Fibroblast of skin of left biceps (primary cell): Measurements from ENCODE around the gene SEMA3A.
A peak's percentile ranks its signal among the peaks of the same experiment; 100 is the strongest.
"Not testable (repeated sequence)": the region's sequence is repeated elsewhere in the genome, so short reads cannot be mapped to it uniquely, and the experiment has no call there.

Source experiments
- DNase-seq, 2 experiments: peaks; one replicate each; pipeline ENCODE4 v3.0.0-alpha.2; 2013; ENCODE audit warnings: low read depth in 2 of 2

Gene SEMA3A

GRCh38 chr7:84194484-84195271 lies at the start of gene SEMA3A:
TSS of gene SEMA3A (minus strand) at chr7:84194789. CDS start at chr7:84194586, 203 bp downstream.
- DNase-seq: peak in 1 of 2 experiments; percentile 55

GRCh38 chr7:84243037-84243436 lies 48.4 kb upstream of the SEMA3A start:
- not testable (repeated sequence) for DNase-seq

- no peak for DNase-seq
Measured at GRCh38 chr7:84238596-84238995, 44.0 kb upstream of the SEMA3A start.

- peak; percentile 94 to 95 for DNase-seq
Measured at GRCh38 chr7:84237533-84238173, 43.1 kb upstream of the SEMA3A start.

- DNase-seq: no peak
Measured at GRCh38 chr7:84236398-84236797, 41.8 kb upstream of the SEMA3A start.

DNA sequence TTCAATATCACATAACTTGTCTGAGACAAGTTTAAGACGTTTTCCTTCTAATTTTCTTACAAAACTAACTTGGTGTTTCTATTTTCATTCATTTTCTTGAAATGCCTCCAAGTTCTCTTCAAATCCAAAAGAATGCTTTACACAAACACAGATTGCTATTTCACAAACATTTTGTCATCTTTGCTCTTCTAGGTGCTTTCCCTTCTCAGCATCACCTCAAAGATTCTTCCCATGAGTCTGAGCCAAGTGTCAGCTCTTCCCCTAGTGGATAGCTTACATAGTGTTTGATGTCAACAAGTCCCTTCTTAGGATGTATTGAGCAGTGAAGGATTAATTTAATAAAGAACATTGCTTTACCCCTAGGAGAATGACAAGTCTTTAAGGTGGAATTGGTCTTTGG lies 38.1 kb upstream of the SEMA3A start:
- DNase-seq: no peak

- DNase-seq: no peak
Measured at GRCh38 chr7:84231157-84231556, 36.6 kb upstream of the SEMA3A start.

DNA sequence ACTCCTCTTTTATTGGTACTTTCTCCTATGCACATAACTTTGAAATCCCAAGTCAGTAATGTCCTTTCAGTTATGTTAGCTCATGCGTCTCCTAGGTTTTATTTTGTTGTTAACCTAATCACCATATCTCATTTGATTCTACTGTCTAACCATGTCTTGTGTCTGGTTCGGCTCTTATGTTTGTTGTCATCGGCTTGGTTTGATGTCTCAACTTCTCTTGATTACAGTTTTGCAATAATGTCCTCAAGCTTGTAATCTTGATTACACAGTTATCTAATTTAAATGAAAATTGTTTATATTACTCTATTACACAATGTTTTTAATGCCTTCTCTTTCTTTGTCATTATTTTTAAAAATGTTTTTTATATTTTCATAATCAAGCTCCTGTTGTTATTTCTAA lies 35.9 kb upstream of the SEMA3A start:
- no peak for DNase-seq

DNA sequence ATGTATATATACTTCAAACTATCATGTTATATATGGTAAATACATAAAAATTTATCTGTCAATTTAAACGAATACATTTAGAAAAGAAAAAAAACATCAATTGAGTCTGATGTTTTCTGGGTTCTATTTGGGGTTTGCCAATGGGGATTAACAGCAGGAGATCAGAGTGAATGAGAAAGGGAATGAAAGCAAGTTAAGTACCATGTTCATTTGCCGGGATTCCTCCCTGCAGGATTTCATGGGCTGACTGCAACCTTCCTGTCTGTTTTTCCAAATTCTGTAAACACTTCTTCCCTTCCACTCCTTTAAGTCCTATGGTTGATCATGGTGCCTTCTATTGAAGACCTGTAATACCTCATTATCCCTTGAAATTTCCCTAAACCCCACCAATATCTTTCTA lies 33.9 kb upstream of the SEMA3A start:
- no peak for DNase-seq

- no peak for DNase-seq
Measured at GRCh38 chr7:84226759-84227158, 32.2 kb upstream of the SEMA3A start.

GRCh38 chr7:84224505-84224904 lies 29.9 kb upstream of the SEMA3A start:
- DNase-seq: no peak

DNA sequence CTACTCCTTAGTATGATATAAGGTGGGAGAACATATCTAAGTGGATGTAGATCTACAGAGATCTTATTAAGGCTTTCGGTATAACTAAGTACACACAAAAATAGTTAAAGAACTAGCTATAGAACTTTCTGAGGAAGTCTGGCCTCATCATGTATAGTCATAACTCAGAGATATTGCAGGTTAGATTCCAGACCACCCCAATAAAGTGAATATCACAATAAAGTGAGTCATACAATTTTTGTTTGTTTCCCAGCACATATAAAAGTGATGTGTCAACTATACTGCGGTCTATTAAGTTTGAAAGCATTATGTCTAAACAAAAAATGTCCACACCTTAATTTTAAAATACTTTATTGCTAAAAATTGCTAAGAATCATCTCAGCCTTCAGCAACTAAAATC lies 24.7 kb upstream of the SEMA3A start:
- DNase-seq: no peak

DNA sequence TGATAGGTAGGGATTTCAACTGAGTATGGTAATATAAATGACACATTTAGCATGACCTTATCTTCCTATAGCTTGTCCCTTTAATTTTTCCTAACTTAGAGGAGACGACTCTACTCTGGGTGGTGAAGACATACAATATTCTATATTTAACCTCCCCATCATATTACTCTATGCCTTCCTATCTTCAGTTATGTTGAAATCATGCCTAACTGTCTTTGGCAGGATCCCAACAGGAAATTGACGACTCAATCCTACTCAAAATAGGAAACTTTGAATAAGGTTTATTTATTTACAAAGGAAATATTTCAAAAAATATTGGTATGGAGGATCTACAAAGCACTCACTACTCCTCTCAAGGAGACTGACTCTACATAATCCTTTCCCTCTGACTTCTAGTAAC lies 24.1 kb upstream of the SEMA3A start:
- peak in 1 of 2 experiments; percentile 31 for DNase-seq

DNA sequence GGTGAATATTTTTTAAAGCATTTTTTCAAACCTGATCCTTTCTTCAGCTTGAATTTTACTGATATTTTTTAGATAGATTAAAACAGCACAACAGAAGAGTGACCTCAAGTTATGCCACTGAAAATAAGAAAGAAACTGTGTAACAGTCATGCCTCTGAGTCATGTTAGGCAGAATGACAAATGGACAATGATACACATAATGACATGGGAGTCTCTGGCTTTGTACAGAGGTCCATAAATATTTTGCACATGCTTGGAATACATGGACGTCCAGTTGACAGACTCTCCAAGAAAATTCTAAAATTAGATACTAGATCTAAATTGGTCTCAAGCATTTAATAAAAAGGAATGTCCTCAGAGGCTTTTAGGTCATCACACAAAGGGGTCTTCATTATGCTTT lies 21.9 kb upstream of the SEMA3A start:
- no peak for DNase-seq

DNA sequence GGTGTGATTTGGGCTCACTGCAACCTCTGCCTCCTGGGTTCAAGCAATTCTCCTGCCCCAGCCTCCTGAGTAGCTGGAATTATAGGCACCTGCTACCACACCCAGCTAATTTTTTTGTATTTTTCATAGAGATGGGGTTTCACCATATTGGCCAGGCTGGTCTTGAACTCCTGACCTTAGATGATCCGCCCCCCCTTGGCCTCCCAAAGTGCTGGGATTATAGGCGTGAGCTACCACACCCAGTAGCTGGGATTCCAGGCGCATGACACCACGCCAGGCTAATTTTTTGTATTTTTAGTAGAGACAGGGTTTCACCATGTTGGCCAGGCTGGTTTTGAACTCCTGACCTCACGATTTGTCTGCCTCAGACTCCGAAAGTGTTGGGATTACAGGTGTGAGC lies 20.2 kb upstream of the SEMA3A start:
- DNase-seq: not testable (repeated sequence)

DNA sequence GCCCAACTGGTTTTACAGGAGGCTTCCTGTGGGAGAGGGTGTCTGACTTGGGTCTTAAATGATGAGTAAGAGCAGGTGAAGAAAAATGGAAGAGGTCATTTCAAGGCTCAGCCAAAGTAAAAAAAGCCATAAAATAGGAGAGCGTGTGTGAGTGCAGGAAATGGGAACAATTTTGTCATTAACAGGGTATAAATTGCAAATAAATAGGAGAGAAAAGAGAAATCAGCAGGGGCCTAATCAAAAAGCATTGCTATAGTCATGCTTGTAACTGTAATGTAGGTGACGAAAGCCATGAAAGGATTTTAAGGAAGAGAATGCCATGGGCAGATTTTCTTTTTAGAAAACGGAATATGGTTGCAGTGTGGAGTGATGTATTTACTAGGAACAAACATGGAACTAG lies 15.7 kb upstream of the SEMA3A start:
- no peak for DNase-seq

DNA sequence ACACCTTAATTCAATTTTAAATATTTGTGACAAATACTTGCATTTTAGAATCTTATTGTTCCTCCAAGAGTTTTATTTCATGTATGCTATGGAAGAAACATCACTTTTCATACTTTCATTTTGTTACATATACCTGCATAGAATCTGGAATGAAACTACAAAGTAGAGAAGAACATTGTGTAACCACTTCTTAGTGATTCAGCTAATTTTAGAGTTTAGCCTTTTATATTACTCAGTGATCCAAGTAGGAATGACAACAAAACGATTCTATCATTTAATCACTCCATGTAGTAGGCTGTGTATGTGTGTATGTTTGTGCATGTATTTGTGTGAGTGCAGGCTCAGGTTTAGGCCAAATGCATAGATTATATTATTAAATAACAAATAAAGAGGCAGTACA lies 14.4 kb upstream of the SEMA3A start:
- no peak for DNase-seq

DNA sequence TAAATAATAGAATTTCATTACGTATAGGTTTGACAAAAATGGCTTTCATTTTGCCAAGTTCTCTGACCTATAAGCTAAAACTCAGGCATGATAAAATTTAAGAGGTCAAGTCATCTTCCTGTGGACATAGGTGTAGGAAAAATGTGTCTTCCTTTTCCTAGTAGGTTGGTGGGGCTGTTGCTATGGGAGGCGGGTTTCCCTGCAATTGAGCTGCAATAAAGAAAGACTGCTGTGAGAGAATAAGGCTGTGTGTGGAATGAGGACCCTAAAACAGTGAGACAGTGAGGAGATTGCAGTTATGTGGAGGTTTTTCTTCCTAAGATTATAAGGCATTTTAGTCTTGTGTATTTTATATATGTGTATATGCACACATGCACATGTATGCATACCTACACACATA lies 13.0 kb upstream of the SEMA3A start:
- DNase-seq: no peak

DNA sequence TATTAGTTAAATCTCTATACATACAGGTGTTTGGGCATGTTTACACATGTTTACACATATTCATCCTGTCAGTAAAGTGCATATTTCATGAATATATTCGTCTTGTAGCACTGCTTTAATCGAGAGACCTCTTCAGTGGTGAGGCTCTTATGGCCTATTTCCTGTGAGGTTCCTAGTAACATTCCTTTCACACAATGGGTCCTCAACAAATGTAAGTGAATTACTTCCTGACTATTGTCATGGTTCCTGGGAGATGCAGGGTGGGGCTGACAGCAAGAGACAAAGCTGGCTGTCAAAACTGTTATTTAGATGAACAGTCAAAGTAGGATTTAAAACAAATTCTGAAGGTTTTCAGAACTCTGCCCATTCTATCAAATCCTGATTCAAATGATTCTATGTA lies 12.4 kb upstream of the SEMA3A start:
- DNase-seq: no peak

GRCh38 chr7:84204655-84205054 lies 10.1 kb upstream of the SEMA3A start:
- peak; percentile 56 to 62 for DNase-seq

GRCh38 chr7:84202855-84203254 lies 8.3 kb upstream of the SEMA3A start:
- no peak for DNase-seq

DNA sequence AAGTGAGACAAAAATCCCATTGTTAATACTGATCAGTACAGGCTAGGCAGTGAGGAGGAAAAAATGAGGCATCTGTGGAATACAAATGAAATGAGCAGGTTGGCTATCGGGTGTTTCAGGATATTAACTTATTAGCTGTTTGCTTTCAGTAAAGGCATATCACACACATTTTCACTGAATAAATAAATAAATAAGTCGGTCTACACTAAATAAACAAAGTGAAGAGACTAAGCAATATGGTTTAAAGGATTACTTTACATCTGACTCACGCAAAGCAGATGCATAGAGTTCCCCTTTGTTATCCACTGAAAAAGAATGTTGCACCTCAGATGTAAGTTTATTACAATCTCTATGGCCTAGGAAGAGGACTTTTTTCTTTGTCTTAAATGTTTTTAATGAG lies 6.3 kb upstream of the SEMA3A start:
- DNase-seq: no peak

GRCh38 chr7:84199216-84199615 lies 4.6 kb upstream of the SEMA3A start:
- no peak for DNase-seq
